Adipose tissue (tissue), 3 donors: ENCODE measurements around the gene SPINT1. TPM values are rescaled to one million over a fixed set of nuclear protein-coding genes. Genes with fewer than 3 reads are reported as not detected.

ENCODE experiments used
- H3K27ac ChIP-seq: one replicate; pipeline ENCODE4 v1.5.1; 2013; ENCODE audit warnings: low read depth, low read length
- WGBS, 3 donors: extraction: QIAGEN DNeasy Blood & Tissue Kit; methylation state at CpG; one replicate each; pipeline ENCODE4 v1.1.7; 2013; 5-methylcytosine and 5-hydroxymethylcytosine counted together
- polyA plus RNA-seq, 3 donors: library from polyadenylated mRNA; stranded (reverse); fragments of 200-250 nt; gene quantifications; one replicate each; pipeline ENCODE4 v1.2.3, GENCODE V29; 2013
- donor health status: healthy with polysubstance abuse.
- donor health status: Bipolar disorder and iron deficiency.
- donor health status: healthy.

SPINT1 gene
- polyA plus RNA-seq, 3 donors = 0.67 to 52.2 (median 6.2) TPM

DNA sequence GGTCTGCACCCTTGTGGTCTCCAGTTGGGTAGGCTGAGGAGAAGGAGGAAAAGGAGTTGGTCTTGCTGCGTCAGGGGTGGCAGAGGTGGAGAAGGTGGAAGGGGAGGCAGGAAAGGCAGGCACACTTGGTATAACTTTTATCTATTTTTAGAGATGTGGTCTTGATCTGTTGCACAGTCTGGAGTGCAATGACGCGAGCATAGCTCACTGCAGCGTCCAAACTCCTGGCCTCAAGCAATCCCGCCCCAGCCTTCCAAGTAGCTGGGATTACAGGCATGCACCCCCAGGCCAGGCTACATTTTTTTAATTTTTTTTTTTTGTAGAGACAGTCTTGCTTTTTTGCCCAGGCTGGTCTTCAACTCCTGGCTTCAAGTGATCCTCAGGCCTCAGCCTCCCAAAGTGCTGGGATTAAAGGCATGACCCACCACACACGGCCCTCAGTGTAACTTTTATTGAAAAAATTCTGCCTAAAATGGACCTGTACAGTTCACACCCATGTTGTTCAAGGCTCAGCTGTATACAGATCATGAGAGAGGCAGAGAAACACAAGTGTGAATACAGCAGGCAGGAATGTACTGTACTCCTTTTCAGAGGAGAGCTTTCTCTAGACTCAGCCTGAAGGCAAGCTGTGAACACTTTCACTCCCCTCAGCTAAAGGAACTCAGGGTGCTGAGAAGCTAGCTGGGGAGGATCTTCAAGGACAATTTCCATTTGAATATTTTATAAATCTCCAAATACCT, 32.3 kb downstream of the SPINT1 start:
- 81 to 92% (median 88%) methylated on average over 6 of the region's 6 CpGs for WGBS, 3 donors
- no peak overlapping the region for H3K27ac ChIP-seq

DNA sequence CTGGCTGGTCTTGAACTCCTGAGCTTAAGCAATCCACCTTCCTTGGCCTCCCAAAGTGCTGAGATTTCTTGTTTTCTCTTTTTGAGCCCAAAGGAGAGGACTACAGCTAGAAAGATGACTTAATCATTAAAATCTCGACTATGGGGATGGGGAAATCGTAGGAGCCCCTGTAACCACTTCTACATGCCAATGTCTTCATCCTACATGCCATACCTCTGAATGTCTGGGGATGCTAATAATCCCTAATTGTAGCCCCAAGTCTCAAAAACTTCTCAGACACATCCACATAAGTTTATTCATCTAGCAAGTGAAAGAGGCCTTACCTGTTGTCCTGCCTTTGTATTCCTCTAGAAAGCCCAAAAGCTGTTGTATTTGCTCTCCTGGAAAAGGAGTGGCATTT, 33.8 kb downstream of the SPINT1 start:
- no peak overlapping the region for H3K27ac ChIP-seq
- 43 to 64% (median 55%) methylated on average over 2 of the region's 2 CpGs for WGBS, 3 donors

- no peak overlapping the region for H3K27ac ChIP-seq
- 86 to 95% (median 94%) methylated on average over 1 of the region's 1 CpG for WGBS, 3 donors
Observed at GRCh38 chr15:40878785-40879184, 34.9 kb downstream of the SPINT1 start.

- H3K27ac ChIP-seq = no peak overlapping the region
- WGBS, 3 donors = 77 to 90% (median 88%) methylated on average over 6 of the region's 6 CpGs
Observed at GRCh38 chr15:40879609-40880008, 35.8 kb downstream of the SPINT1 start.

DNA sequence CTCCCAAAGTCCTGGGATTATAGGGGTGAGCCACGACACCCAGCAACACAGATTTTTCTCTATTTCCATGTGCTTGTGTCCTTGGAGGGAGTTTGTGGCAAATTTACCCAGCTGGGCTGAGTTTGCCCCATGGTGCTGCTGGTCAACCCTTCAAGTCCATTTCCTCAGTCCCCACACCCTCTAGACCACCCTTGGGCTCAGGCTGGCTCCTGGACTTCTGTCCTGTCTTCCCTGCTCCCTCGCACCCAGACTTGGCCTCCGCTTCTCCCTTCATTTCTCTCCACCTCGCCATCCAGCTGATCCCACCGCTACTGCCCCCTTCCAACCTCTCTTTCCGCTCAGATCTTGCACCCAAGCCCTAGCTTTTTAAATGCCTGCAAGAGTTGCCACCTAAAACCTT, 37.5 kb downstream of the SPINT1 start:
- H3K27ac ChIP-seq = no peak overlapping the region
- 96 to 99% (median 96%) methylated on average over 6 of the region's 6 CpGs for WGBS, 3 donors

- no peak overlapping the region for H3K27ac ChIP-seq
- WGBS, 3 donors = 73 to 91% (median 74%) methylated on average over 1 of the region's 1 CpG
Observed at GRCh38 chr15:40886586-40886985, 42.7 kb downstream of the SPINT1 start.

GRCh38 chr15:40889112-40889511, 45.3 kb downstream of the SPINT1 start:
- no peak overlapping the region for H3K27ac ChIP-seq

- no peak overlapping the region for H3K27ac ChIP-seq
- WGBS, 3 donors = 78 to 88% (median 85%) methylated on average over 5 of the region's 5 CpGs
Observed at GRCh38 chr15:40891138-40891537, 47.3 kb downstream of the SPINT1 start.

GRCh38 chr15:40891810-40892446, 48.1 kb downstream of the SPINT1 start:
- H3K27ac ChIP-seq = no peak overlapping the region
- WGBS, 3 donors = 7 to 13% (median 9%) methylated on average over 4 of the region's 4 CpGs

GRCh38 chr15:40892447-40893012, 48.7 kb downstream of the SPINT1 start:
- WGBS, 3 donors = 60 to 90% (median 82%) methylated on average over 2 of the region's 2 CpGs

GRCh38 chr15:40893019-40893670, 49.3 kb downstream of the SPINT1 start:
- WGBS, 3 donors = 72 to 81% (median 79%) methylated on average over 22 of the region's 22 CpGs

More at GRCh38 chr15:40892447-40893012, 48.7 kb downstream of the SPINT1 start:
- H3K27ac ChIP-seq = no peak overlapping the region

DNA sequence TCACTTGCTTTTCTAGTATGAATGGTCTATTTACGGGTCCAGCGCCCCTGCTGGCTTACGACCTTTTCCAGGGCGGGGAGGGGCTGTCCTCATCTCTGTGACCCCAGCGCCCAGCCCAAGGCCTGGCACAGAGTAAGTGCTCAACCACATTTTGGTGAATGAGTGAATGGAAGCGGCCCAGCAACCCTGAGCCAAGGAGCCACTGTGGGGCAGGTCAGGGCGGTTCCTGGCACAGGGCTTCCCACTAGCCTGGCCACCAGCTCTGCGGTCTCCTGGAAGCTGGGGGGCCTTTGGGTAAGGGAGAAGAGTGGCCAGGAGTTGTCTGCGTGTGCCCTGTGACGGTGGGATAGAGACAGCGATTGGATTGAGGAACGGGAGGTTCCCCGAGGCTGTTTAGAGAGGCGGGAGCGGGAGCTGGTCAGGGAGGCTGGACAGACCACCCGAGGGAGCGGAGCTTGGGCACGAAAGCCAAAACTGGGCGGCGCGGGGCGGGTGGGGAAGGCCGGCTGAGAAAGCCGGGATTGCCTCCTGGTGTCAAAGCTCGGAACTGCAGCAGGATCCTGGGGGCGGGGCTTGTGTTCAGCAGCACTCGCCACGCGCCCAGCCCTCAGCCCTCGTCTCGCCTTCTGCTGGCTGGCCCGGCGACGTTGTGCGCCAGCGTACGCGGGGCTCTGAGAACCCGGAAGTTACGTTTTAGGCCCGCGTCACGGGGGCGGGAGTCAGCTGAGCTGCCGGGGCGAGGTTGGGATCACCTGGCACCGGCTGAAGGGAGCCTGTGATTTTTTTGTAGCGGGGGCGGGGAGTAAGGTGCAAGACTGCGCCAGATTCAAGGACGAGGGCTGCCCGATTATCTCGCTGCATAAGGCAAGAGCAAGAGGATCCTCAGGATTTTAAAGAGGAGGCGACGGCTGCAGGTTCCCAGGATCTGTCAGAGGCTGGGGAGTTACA, 50.2 kb downstream of the SPINT1 start, which contains the start of gene VPS18:
TSS of gene VPS18 (plus strand) at position 718 of the 948 bp plus-strand sequence. CDS start 319 bp downstream, outside the sequence.
- peak within 1 kb of the TSS; percentile 35 for H3K27ac ChIP-seq
- 3 to 4% (median 4%) methylated on average over 55 of the region's 55 CpGs for WGBS, 3 donors

More at GRCh38 chr15:40893019-40893670, 49.3 kb downstream of the SPINT1 start:
- no peak overlapping the region for H3K27ac ChIP-seq

GRCh38 chr15:40894681-40895448, 51.0 kb downstream of the SPINT1 start:
- WGBS, 3 donors = 1 to 2% (median 2%) methylated on average over 32 to 33 of the region's 33 CpGs
- H3K27ac ChIP-seq = no peak overlapping the region

- 90 to 91% (median 91%) methylated on average over 33 of the region's 33 CpGs for WGBS, 3 donors
- no peak overlapping the region for H3K27ac ChIP-seq
Observed at GRCh38 chr15:40899536-40900207, 55.8 kb downstream of the SPINT1 start.

- whole genome bisulfite sequencing, 3 donors = 88 to 94% (median 91%) methylated on average over 36 of the region's 36 CpGs
- no peak overlapping the region for H3K27ac ChIP-seq
Observed at GRCh38 chr15:40900256-40901052, 56.6 kb downstream of the SPINT1 start.

GRCh38 chr15:40901053-40901443, 57.2 kb downstream of the SPINT1 start:
- WGBS, 3 donors = 72 to 75% (median 74%) methylated on average over 5 of the region's 5 CpGs

More at GRCh38 chr15:40901053-40901443, 57.2 kb downstream of the SPINT1 start:
- H3K27ac ChIP-seq = no peak overlapping the region
